Right lung (tissue), 5 donors: ENCODE measurements around the gene SAG. TPM values are rescaled to one million over a fixed set of nuclear protein-coding genes. Genes with fewer than 3 reads are reported as not detected.

Experiments
- DNase-seq, 2 donors: peaks; one replicate each; pipeline ENCODE4 v3.0.0-alpha.2; 2013
- polyA plus RNA-seq, 5 donors: library from polyadenylated mRNA; unstranded; fragments of 120-200 nt; gene quantifications; one replicate each; pipeline versions ENCODE4 v1.2.1 to v1.2.3, GENCODE V29; 2013; ENCODE audit warnings: inconsistent platforms in 1 of 5, low replicate concordance in 1 of 5; ENCODE audit not compliant: insufficient read length in 5 of 5, insufficient read depth in 1 of 5

SAG gene
- polyA plus RNA-seq, 5 donors: 0.11 to 0.29 (median 0.18) TPM

- DNase-seq: no peak
Measured at GRCh38 chr2:233288663-233289062, 19.0 kb upstream of the SAG start.

- no peak for DNase-seq
Measured at GRCh38 chr2:233289648-233290047, 18.0 kb upstream of the SAG start.

GRCh38 chr2:233290051-233290845 lies 17.4 kb upstream of the SAG start:
- peak in 1 of 2 donors; percentile 26 for DNase-seq

- DNase-seq: no peak
Measured at GRCh38 chr2:233295891-233296290, 11.7 kb upstream of the SAG start.

- no peak for DNase-seq
Measured at GRCh38 chr2:233297076-233297475, 10.5 kb upstream of the SAG start.

- no peak for DNase-seq
Measured at GRCh38 chr2:233300401-233300800, 7.2 kb upstream of the SAG start.

GRCh38 chr2:233301248-233301647 lies 6.4 kb upstream of the SAG start:
- DNase-seq: no peak

- no peak for DNase-seq
Measured at GRCh38 chr2:233301811-233302210, 5.8 kb upstream of the SAG start.

GRCh38 chr2:233303252-233303651 lies 4.4 kb upstream of the SAG start:
- DNase-seq: no peak

- DNase-seq: no peak
Measured at GRCh38 chr2:233311241-233311926, 3.8 kb downstream of the SAG start.

- DNase-seq: no peak
Measured at GRCh38 chr2:233312874-233313273, 5.3 kb downstream of the SAG start.

GRCh38 chr2:233314180-233314925 lies 6.7 kb downstream of the SAG start:
- no peak for DNase-seq

- DNase-seq: no peak
Measured at GRCh38 chr2:233317196-233317943, 9.8 kb downstream of the SAG start.

- no peak for DNase-seq
Measured at GRCh38 chr2:233319256-233319655, 11.6 kb downstream of the SAG start.

GRCh38 chr2:233320470-233320869 lies 12.9 kb downstream of the SAG start:
- no peak for DNase-seq

GRCh38 chr2:233321166-233321565 lies 13.6 kb downstream of the SAG start:
- no peak for DNase-seq

GRCh38 chr2:233323851-233324250 lies 16.2 kb downstream of the SAG start:
- no peak for DNase-seq

- DNase-seq: peak; percentile 47 to 60
Measured at GRCh38 chr2:233325256-233325655, 17.6 kb downstream of the SAG start.

GRCh38 chr2:233325814-233326213 lies 18.2 kb downstream of the SAG start:
- no peak for DNase-seq

- no peak for DNase-seq
Measured at GRCh38 chr2:233326500-233326899, 18.9 kb downstream of the SAG start.

GRCh38 chr2:233328922-233329321 lies 21.3 kb downstream of the SAG start:
- DNase-seq: no peak
